ENCODE results near the gene RABGEF1. TPM values are rescaled to one million over a fixed set of nuclear protein-coding genes. Genes with fewer than 3 reads are reported as not detected.

Gene RABGEF1
- total RNA-seq, 4 donors from 2014 or later = 31.0 to 35.6 (median 34.5) TPM

GRCh38 chr7:66697449-66698438, 42.8 kb upstream of the RABGEF1 start:
- peak overlapping the region in 1 of 4 donors; percentile 26 for H3K27ac ChIP-seq
- H3K9me3 ChIP-seq = no peaks in the 10 kb centered on the region
- H3K4me1 ChIP-seq = peaks cover 0 to 43% (median 6%) of the 10 kb centered on the region in 4 donors
- H3K27me3 ChIP-seq = no peaks in the 10 kb centered on the region
- WGBS, 2 donors = 25 to 34% methylated on average over 16 to 20 of the region's 20 CpGs
- DNase-seq (ENCODE audit: low spot score in 2 of 2) = no peak
- TF ChIP-seq CTCF (IDR thresholded peaks at IDR 0.05) (no peak), POLR2A (IDR thresholded peaks at IDR 0.05) (no peak), EP300 (IDR thresholded peaks at IDR 0.05) (no peak)
- H3K36me3 ChIP-seq = peaks cover 0 to 19% (median 0%) of the 10 kb centered on the region in 3 donors
- H3K4me3 ChIP-seq = no peak overlapping the region

- Histone ChIP-seq H3K4me1 (peaks cover 0 to 34% (median 6%) of the 10 kb centered on the region in 4 donors), H3K36me3 (peaks cover 0 to 19% (median 0%) of the 10 kb centered on the region in 3 donors), H3K27me3 (no peaks in the 10 kb centered on the region), H3K9me3 (no peaks in the 10 kb centered on the region), H3K4me3 (no peak overlapping the region), H3K27ac (no peak overlapping the region)
- 86% methylated on average over 10 of the region's 10 CpGs for WGBS, 2 donors
- no peak for DNase-seq (ENCODE audit: low spot score in 2 of 2)
- TF ChIP-seq EP300 (IDR thresholded peaks at IDR 0.05) = no peak
- TF ChIP-seq CTCF (IDR thresholded peaks at IDR 0.05) = no peak
- TF ChIP-seq POLR2A (IDR thresholded peaks at IDR 0.05) = no peak
Measured at GRCh38 chr7:66698652-66699205, 41.8 kb upstream of the RABGEF1 start.

GRCh38 chr7:66699998-66700397, 40.5 kb upstream of the RABGEF1 start:
- 14 to 32% methylated on average over 4 to 6 of the region's 6 CpGs for WGBS, 2 donors

GRCh38 chr7:66700633-66701131, 39.9 kb upstream of the RABGEF1 start:
- Histone ChIP-seq H3K27me3 (no peaks in the 10 kb centered on the region), H3K36me3 (peaks cover 0 to 25% (median 0%) of the 10 kb centered on the region in 3 donors), H3K4me3 (no peak overlapping the region), H3K4me1 (peaks cover 0 to 34% (median 6%) of the 10 kb centered on the region in 4 donors), H3K9me3 (no peaks in the 10 kb centered on the region), H3K27ac (peak overlapping the region in 2 of 4 donors; percentile 24 to 60)
- TF ChIP-seq POLR2A (IDR thresholded peaks at IDR 0.05) = no peak
- no peak for TF ChIP-seq EP300 (IDR thresholded peaks at IDR 0.05)
- no peak for TF ChIP-seq CTCF (IDR thresholded peaks at IDR 0.05)
- 83% methylated on average over 7 of the region's 7 CpGs for WGBS, 2 donors
- no peak for DNase-seq (ENCODE audit: low spot score in 2 of 2)

More at GRCh38 chr7:66699998-66700397, 40.5 kb upstream of the RABGEF1 start:
- Histone ChIP-seq H3K27ac (peak overlapping the region in 2 of 4 donors; percentile 24 to 60), H3K4me3 (no peak overlapping the region), H3K4me1 (peaks cover 0 to 34% (median 6%) of the 10 kb centered on the region in 4 donors), H3K9me3 (no peaks in the 10 kb centered on the region), H3K27me3 (no peaks in the 10 kb centered on the region), H3K36me3 (peaks cover 0 to 25% (median 0%) of the 10 kb centered on the region in 3 donors)
- no peak for TF ChIP-seq CTCF (IDR thresholded peaks at IDR 0.05)
- TF ChIP-seq POLR2A (IDR thresholded peaks at IDR 0.05) = no peak
- no peak for TF ChIP-seq EP300 (IDR thresholded peaks at IDR 0.05)
- DNase-seq (ENCODE audit: low spot score in 2 of 2) = no peak
